Ishikawa (cell line): Measurements from ENCODE around the gene OR52J3.

Experiments
- EP300 ChIP-seq: IDR thresholded peaks from 2 replicates; pipeline ENCODE4 v1.6.1; 2012; ENCODE audit warnings: borderline replicate concordance
- FOXM1 ChIP-seq: IDR thresholded peaks from 2 replicates; pipeline ENCODE4 v1.6.1; 2012; ENCODE audit warnings: low read depth, borderline replicate concordance
- TAF1 ChIP-seq: IDR thresholded peaks from 2 replicates; pipeline ENCODE4 v1.6.1; 2012; ENCODE audit warnings: low read depth, mild to moderate bottlenecking
- TEAD4 ChIP-seq: IDR thresholded peaks from 2 replicates; pipeline ENCODE4 v1.6.1; 2012
- TF ChIP-seq, protein P1 (sequence below): IDR thresholded peaks from 2 replicates; pipeline ENCODE4 v1.6.1; 2012

DNA sequence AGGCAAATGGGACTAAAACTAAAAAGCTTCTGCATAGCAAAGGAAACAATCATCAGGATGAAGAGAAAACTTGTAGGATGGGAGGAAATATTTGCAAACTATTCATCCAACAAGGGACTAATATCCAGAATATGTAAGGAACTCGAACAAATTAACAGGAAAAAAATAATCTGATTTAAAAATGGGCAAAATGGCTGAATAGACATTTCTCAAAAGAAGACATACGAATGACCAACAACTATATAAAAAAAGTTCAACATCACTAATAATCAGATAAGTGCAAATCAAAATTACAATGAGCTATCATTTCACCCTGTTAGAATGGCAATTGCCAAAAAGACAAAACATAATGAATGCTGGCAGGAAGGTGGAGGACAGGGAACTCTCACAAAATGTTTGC is 35.1 kb downstream of the OR52J3 start:
- TF ChIP-seq EP300: no peak
- no peak for TF ChIP-seq FOXM1
- TF ChIP-seq TEAD4: no peak
- no peak for TF ChIP-seq TAF1
- TF ChIP-seq, protein P1, sequence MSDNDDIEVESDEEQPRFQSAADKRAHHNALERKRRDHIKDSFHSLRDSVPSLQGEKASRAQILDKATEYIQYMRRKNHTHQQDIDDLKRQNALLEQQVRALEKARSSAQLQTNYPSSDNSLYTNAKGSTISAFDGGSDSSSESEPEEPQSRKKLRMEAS: no peak
